ENCODE results near the gene EMP2. TPM values are rescaled to one million over a fixed set of nuclear protein-coding genes. Genes with fewer than 3 reads are reported as not detected.

Gene EMP2
- total RNA-seq, 2 experiments from 2014 or later = not detected

DNA sequence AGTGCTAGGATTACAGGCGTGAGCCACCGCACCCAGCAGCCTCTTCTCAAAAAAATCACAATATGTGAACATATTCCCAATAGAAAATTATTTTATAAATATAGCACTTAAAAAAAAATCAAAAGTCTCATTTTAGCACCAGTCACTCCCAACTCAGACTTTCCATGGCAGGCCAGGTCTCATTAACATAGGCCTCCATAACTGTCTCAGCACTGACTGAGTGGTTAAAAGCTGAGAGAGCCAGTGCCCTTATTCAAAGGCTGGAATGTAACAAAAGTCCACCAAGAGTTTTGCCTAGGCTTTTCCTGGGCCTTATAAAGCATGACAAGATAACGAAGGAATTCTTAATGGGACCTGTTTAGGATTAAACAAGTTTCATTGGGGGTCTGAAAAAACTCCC lies 79.8 kb downstream of the EMP2 start:
- Histone ChIP-seq H3K4me1 (ENCODE audit: insufficient read depth, low read length) (no peaks in the 10 kb centered on the region), H3K36me3 (ENCODE audit: insufficient read depth, low read length) (no peaks in the 10 kb centered on the region), H3K4me3 (ENCODE audit: low read length) (no peak overlapping the region), H3K9me3 (ENCODE audit: control insufficient read depth in 1 of 2, insufficient read depth in 1 of 2, low read length in 2 of 2) (peaks cover under 1 to 7% of the 10 kb centered on the region in 2 experiments), H3K27me3 (ENCODE audit: control insufficient read depth in 1 of 2, insufficient read depth in 2 of 2, low read length in 2 of 2) (no peaks in the 10 kb centered on the region), H3K27ac (ENCODE audit: low read depth in 1 of 2, low read length in 2 of 2) (no peak overlapping the region)
- intact Hi-C loops (cut with DNase I, micrococcal nuclease) = loop anchor here in 1 of 2 experiments (10.0 kb wide), 1 partner anchor 1366 kb away; no protein-coding TSS in a partner anchor
- Mint-ChIP-seq H3K4me1 (ENCODE audit: low read depth) (peaks cover 10% of the 10 kb centered on the region), H3K4me3 (no peak overlapping the region), H3K36me3 (ENCODE audit: low read depth) (no peaks in the 10 kb centered on the region), H3K9me3 (peaks cover 9% of the 10 kb centered on the region), H3K27ac (no peak overlapping the region), H3K27me3 (no peaks in the 10 kb centered on the region)
- TF ChIP-seq, protein P1, sequence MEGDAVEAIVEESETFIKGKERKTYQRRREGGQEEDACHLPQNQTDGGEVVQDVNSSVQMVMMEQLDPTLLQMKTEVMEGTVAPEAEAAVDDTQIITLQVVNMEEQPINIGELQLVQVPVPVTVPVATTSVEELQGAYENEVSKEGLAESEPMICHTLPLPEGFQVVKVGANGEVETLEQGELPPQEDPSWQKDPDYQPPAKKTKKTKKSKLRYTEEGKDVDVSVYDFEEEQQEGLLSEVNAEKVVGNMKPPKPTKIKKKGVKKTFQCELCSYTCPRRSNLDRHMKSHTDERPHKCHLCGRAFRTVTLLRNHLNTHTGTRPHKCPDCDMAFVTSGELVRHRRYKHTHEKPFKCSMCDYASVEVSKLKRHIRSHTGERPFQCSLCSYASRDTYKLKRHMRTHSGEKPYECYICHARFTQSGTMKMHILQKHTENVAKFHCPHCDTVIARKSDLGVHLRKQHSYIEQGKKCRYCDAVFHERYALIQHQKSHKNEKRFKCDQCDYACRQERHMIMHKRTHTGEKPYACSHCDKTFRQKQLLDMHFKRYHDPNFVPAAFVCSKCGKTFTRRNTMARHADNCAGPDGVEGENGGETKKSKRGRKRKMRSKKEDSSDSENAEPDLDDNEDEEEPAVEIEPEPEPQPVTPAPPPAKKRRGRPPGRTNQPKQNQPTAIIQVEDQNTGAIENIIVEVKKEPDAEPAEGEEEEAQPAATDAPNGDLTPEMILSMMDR (IDR thresholded peaks at IDR 0.05) = no peak
- no peak for DNase-seq
- POLR2A ChIA-PET = no interaction called here
- ATAC-seq (ENCODE audit: poor library complexity) = no peak
- CTCF ChIA-PET = interaction anchor here (1.2 kb wide), 1 partner anchor 9 kb away, joined by 3 read pairs; no protein-coding TSS in a partner anchor

DNA sequence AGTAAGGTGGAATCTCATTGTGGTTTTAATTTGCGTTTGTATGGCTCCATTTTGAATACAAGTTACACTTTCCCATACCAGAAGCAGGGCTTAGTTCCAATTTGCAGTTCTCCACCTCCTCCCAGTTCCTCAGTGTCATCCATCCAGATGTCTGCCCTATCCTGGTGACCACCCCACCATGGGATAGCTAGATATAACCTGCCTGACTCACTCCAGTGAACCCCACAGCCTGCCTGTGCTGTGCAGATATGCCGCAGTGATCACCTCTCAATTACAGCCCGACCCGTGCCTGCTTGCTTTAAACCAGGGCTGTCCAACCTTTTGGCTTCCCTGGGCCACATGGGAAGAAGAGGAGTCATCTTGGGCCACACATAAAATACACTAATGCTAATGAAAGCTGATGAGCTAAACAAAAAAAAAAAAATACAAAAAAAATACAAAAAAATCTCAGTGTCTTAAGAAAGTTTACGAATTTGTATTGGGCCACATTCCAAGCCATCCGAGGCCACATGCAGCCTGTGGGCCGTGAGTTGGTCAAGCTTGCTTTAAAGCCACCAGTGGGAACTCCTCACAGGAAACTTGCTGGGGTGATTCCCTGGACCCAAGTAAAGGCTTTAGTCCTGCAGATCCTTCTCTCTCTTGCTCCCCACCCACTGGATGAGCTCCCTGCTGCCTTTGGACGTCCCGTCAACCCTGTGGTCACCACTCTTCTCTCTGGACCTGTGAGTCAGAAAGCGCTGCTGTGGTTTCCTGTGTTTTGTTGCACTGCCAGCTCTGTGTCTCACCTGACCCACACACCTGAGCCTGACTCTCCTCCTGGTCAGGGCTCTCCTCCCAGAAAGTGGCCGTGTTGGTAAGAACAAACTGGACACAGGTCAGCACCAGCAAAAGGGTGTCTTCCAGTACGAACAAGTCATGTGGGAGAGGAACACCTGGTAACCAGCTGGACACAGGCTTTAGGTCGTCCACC lies 83.0 kb downstream of the EMP2 start:
- intact Hi-C loops (cut with DNase I, micrococcal nuclease) = no loop called here
- ATAC-seq (ENCODE audit: poor library complexity) (no peak), DNase-seq (peak in 1 of 14 experiments; percentile 13)
- Mint-ChIP-seq H3K27me3 (no peaks in the 10 kb centered on the region), H3K27ac (no peak overlapping the region), H3K4me1 (ENCODE audit: low read depth) (no peaks in the 10 kb centered on the region), H3K36me3 (ENCODE audit: low read depth) (no peaks in the 10 kb centered on the region), H3K4me3 (no peak overlapping the region), H3K9me3 (peaks cover 19% of the 10 kb centered on the region)
- TF ChIP-seq, protein P1 (IDR thresholded peaks at IDR 0.05) = no peak
- H3K27ac ChIP-seq (ENCODE audit: low read depth in 1 of 2, low read length in 2 of 2) = no peak overlapping the region
- H3K36me3 ChIP-seq (ENCODE audit: insufficient read depth, low read length) = no peaks in the 10 kb centered on the region
- H3K4me3 ChIP-seq (ENCODE audit: low read length) = no peak overlapping the region
- no peaks in the 10 kb centered on the region for H3K27me3 ChIP-seq (ENCODE audit: control insufficient read depth in 1 of 2, insufficient read depth in 2 of 2, low read length in 2 of 2)
- ChIA-PET CTCF (interaction anchor here (0.6 kb wide), 1 partner anchor 1862 kb away, joined by 3 read pairs; no protein-coding TSS in a partner anchor), POLR2A (no interaction called here)
- no peaks in the 10 kb centered on the region for H3K4me1 ChIP-seq (ENCODE audit: insufficient read depth, low read length)
- peaks cover 11 to 20% of the 10 kb centered on the region in 2 experiments for H3K9me3 ChIP-seq (ENCODE audit: control insufficient read depth in 1 of 2, insufficient read depth in 1 of 2, low read length in 2 of 2)

DNA sequence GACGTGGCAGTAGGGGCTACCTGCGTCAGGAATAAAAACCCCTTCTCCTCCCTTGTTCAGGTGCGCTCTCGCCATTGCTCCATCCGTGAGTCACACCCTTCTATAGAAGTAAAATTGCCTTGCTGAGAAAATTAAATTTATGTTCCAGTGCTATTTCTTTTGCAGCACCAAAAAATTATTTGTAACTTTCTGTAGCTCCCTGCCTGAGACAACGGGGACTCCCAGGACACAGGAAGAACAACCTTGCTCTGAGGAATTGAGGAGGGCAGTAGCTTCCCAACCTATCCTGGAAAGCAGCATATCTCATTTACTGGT lies 85.4 kb downstream of the EMP2 start:
- Histone ChIP-seq H3K9me3 (ENCODE audit: control insufficient read depth in 1 of 2, insufficient read depth in 1 of 2, low read length in 2 of 2) (peaks cover 11 to 20% of the 10 kb centered on the region in 2 experiments), H3K27ac (ENCODE audit: low read depth in 1 of 2, low read length in 2 of 2) (no peak overlapping the region), H3K27me3 (ENCODE audit: control insufficient read depth in 1 of 2, insufficient read depth in 2 of 2, low read length in 2 of 2) (no peaks in the 10 kb centered on the region), H3K4me1 (ENCODE audit: insufficient read depth, low read length) (no peaks in the 10 kb centered on the region), H3K4me3 (ENCODE audit: low read length) (no peak overlapping the region), H3K36me3 (ENCODE audit: insufficient read depth, low read length) (no peaks in the 10 kb centered on the region)
- no peak overlapping the region for H3K27ac Mint-ChIP-seq
- no peaks in the 10 kb centered on the region for H3K27me3 Mint-ChIP-seq
- intact Hi-C loops (cut with DNase I, micrococcal nuclease) = no loop called here
- TF ChIP-seq, protein P1 (IDR thresholded peaks at IDR 0.05) = no peak
- H3K36me3 Mint-ChIP-seq (ENCODE audit: low read depth) = no peaks in the 10 kb centered on the region
- ATAC-seq (ENCODE audit: poor library complexity) = no peak
- no peak overlapping the region for H3K4me3 Mint-ChIP-seq
- no peaks in the 10 kb centered on the region for H3K4me1 Mint-ChIP-seq (ENCODE audit: low read depth)
- DNase-seq = no peak
- CTCF ChIA-PET = no interaction called here
- H3K9me3 Mint-ChIP-seq = peaks cover 19% of the 10 kb centered on the region
- POLR2A ChIA-PET = no interaction called here
